GM19328 (cell line): Measurements from ENCODE around the gene NFKBIE.

Experiments used
- ATAC-seq: cut with Tn5 transposase; IDR thresholded peaks from one replicate; pipeline ENCODE4 v1.9.1; 2021; ENCODE audit warnings: mild to moderate bottlenecking, moderate library complexity; ENCODE audit not compliant: unreplicated experiment

Gene NFKBIE

GRCh38 chr6:44227148-44227793 is 38.1 kb downstream of the NFKBIE start:
- no peak for ATAC-seq

GRCh38 chr6:44226368-44227147 is 38.8 kb downstream of the NFKBIE start:
- no peak for ATAC-seq

GRCh38 chr6:44225579-44226325 is 39.6 kb downstream of the NFKBIE start:
- ATAC-seq, result no peak

- no peak for ATAC-seq
Measured at GRCh38 chr6:44224965-44225305, 40.4 kb downstream of the NFKBIE start.

- no peak for ATAC-seq
Measured at GRCh38 chr6:44224029-44224964, 41.1 kb downstream of the NFKBIE start.

- ATAC-seq, result peak; percentile 38
Measured at GRCh38 chr6:44223319-44224028, 41.9 kb downstream of the NFKBIE start, which contains the start of gene SLC29A1. SLC29A1 (plus strand) TSS chr6:44223595; CDS start chr6:44227314, 3,719 bp downstream.

GRCh38 chr6:44222486-44223318 is 42.6 kb downstream of the NFKBIE start:
- no peak for ATAC-seq

- ATAC-seq, result no peak
Measured at GRCh38 chr6:44221961-44222335, 43.4 kb downstream of the NFKBIE start.

GRCh38 chr6:44221291-44221960 is 43.9 kb downstream of the NFKBIE start:
- peak; percentile 45 for ATAC-seq

- no peak for ATAC-seq
Measured at GRCh38 chr6:44220913-44221290, 44.4 kb downstream of the NFKBIE start.

- ATAC-seq, result no peak
Measured at GRCh38 chr6:44219815-44220784, 45.3 kb downstream of the NFKBIE start.

- ATAC-seq, result no peak
Measured at GRCh38 chr6:44219053-44219814, 46.1 kb downstream of the NFKBIE start.

- no peak for ATAC-seq
Measured at GRCh38 chr6:44217332-44218143, 47.8 kb downstream of the NFKBIE start.

GRCh38 chr6:44216677-44217331 is 48.5 kb downstream of the NFKBIE start, which contains the start of gene MYMX:
MYMX (plus strand) TSS chr6:44216926; CDS start chr6:44217472, 546 bp downstream.
- ATAC-seq, result no peak

- ATAC-seq, result no peak
Measured at GRCh38 chr6:44214307-44214706, 51.0 kb downstream of the NFKBIE start.
